HepG2 (cell line): ENCODE data around the gene INTS1. TPM values are rescaled to one million over a fixed set of nuclear protein-coding genes. Genes with fewer than 3 reads are reported as not detected.

Source experiments
- ATF7-NPFF ChIP-seq: sonication (generic); formaldehyde crosslinking; IDR thresholded peaks from 2 replicates; pipeline ENCODE4 v1.8.1; 2023; ENCODE audit warnings: mild to moderate bottlenecking, low read depth, missing genetic modification reagents, moderate library complexity
- GPN1 ChIP-seq: sonication (generic); formaldehyde crosslinking; IDR thresholded peaks from 2 replicates; pipeline ENCODE4 v1.5.1; 2020; ENCODE audit warnings: missing genetic modification reagents, borderline replicate concordance
- JUN ChIP-seq: sonication (generic); formaldehyde crosslinking; IDR thresholded peaks from 2 replicates; pipeline ENCODE4 v1.4.0; 2020; ENCODE audit warnings: mild to moderate bottlenecking, missing genetic modification reagents
- KDM3A ChIP-seq: IDR thresholded peaks from 2 replicates; pipeline ENCODE4 v1.6.1; 2018; ENCODE audit warnings: low read depth, missing compliant biosample characterization
- KLF11 ChIP-seq: IDR thresholded peaks from 2 replicates; pipeline ENCODE4 v1.6.1; 2016; ENCODE audit warnings: missing compliant biosample characterization
- NKX3-1 ChIP-seq: sonication (generic); formaldehyde crosslinking; IDR thresholded peaks from 2 replicates; pipeline ENCODE4 v1.5.0; 2020; ENCODE audit warnings: missing genetic modification reagents
- PHF8 ChIP-seq: sonication (generic); formaldehyde crosslinking; IDR thresholded peaks from 2 replicates; pipeline ENCODE4 v1.5.0; 2020; ENCODE audit warnings: missing genetic modification reagents
- SIN3A ChIP-seq: IDR thresholded peaks from 2 replicates; pipeline ENCODE4 v1.6.1; 2011; ENCODE audit warnings: low read depth, mild to moderate bottlenecking, control low read depth, low read length, borderline replicate concordance
- TFDP1 ChIP-seq: IDR thresholded peaks from 2 replicates; pipeline ENCODE4 v1.6.1; 2016; ENCODE audit warnings: missing compliant biosample characterization, missing genetic modification reagents, borderline replicate concordance
- TFE3 ChIP-seq: IDR thresholded peaks from 2 replicates; pipeline ENCODE4 v1.6.1; 2016
- THRA ChIP-seq: sonication (generic); formaldehyde crosslinking; IDR thresholded peaks from 2 replicates; pipeline ENCODE4 v1.4.0; 2020; ENCODE audit warnings: missing genetic modification reagents, borderline replicate concordance
- ZBTB8A ChIP-seq: sonication (generic); formaldehyde crosslinking; IDR thresholded peaks from 2 replicates; pipeline ENCODE4 v1.4.0; 2020; ENCODE audit warnings: mild to moderate bottlenecking, low read depth, missing genetic modification reagents, borderline replicate concordance
- ZFP37 ChIP-seq: sonication (generic); formaldehyde crosslinking; IDR thresholded peaks from 2 replicates; pipeline ENCODE4 v1.4.0; 2020; ENCODE audit warnings: missing genetic modification reagents, borderline replicate concordance
- ZHX1 ChIP-seq: sonication (generic); formaldehyde crosslinking; IDR thresholded peaks from 2 replicates; pipeline ENCODE4 v1.8.1; 2022; ENCODE audit warnings: low read depth, mild to moderate bottlenecking, missing genetic modification reagents
- ZNF367 ChIP-seq: sonication (generic); formaldehyde crosslinking; IDR thresholded peaks from 2 replicates; pipeline ENCODE4 v1.4.0; 2020; ENCODE audit warnings: missing genetic modification reagents, borderline replicate concordance
- ZNF607 ChIP-seq: sonication (generic); formaldehyde crosslinking; IDR thresholded peaks from 2 replicates; pipeline ENCODE4 v1.5.1; 2020; ENCODE audit warnings: missing genetic modification reagents, mild to moderate bottlenecking, borderline replicate concordance
- ZNF691 ChIP-seq: sonication (generic); formaldehyde crosslinking; IDR thresholded peaks from 2 replicates; pipeline ENCODE4 v1.4.0; 2020; ENCODE audit warnings: missing genetic modification reagents, low read depth, mild to moderate bottlenecking, borderline replicate concordance
- ZNF704 ChIP-seq: sonication (generic); formaldehyde crosslinking; IDR thresholded peaks from 2 replicates; pipeline ENCODE4 v1.8.1; 2023; ENCODE audit warnings: mild to moderate bottlenecking, inconsistent platforms, moderate library complexity, missing genetic modification reagents, borderline replicate concordance
- ZNF749 ChIP-seq: sonication (generic); formaldehyde crosslinking; IDR thresholded peaks from 2 replicates; pipeline ENCODE4 v1.8.0; 2022; ENCODE audit warnings: mild to moderate bottlenecking, missing genetic modification reagents, moderate library complexity, borderline replicate concordance
- polyA plus RNA-seq, 8 experiments: library from polyadenylated mRNA; depleted of rRNA in 3 of 8; stranded (reverse) in 7 of 8; unstranded in 1 of 8; fragments of >200 nt; fragmentation: Illumina TruSeq in 4 of 8; extraction: Trizol in 4 of 8; gene quantifications; 2 replicates each; pipeline versions ENCODE4 v1.2.1 to v1.2.3, GENCODE V29; 2011 to 2016; ENCODE audit warnings: low read depth in 4 of 8, missing spikeins in 1 of 8, mixed read lengths in 1 of 8; ENCODE audit not compliant: insufficient read depth in 1 of 8
- total RNA-seq, 5 experiments: library from RNA; depleted of rRNA; stranded (reverse); fragments of >200 nt; fragmentation: Illumina TruSeq; extraction: Trizol; gene quantifications; 2 replicates each; pipeline ENCODE4 v1.2.3, GENCODE V29; 2016; ENCODE audit warnings: low read depth in 1 of 5

Gene INTS1
- total and polyA plus RNA-seq, 2 of the 13 experiments (the other 11 are each of a cell fraction or from before 2014, with no cell fraction given), result 13.7 to 29.0 TPM

GRCh38 chr7:1532456-1533254, 28.5 kb upstream of the INTS1 start (continued):
- TF ChIP-seq KDM3A (no peak), ZNF704 (CRISPR knock-in tag) (no peak), GPN1 (no peak), PHF8 (CRISPR knock-in tag) (no peak), ZFP37 (CRISPR knock-in tag) (no peak), SIN3A (peak; percentile 91), TFDP1 (CRISPR knock-in tag) (peak; percentile 16; the same call in 1 of the 2 replicates), THRA (CRISPR knock-in tag) (no peak; the same call in 1 of the 2 replicates), ATF7-NPFF (no peak), ZNF749 (CRISPR knock-in tag) (no peak), ZNF691 (0 out of 2 replicates have a peak, but pooled peaks have one; percentile 17), JUN (CRISPR knock-in tag) (peak; percentile 42; the same call in 1 of the 2 replicates), ZNF367 (CRISPR knock-in tag) (no peak), KLF11 (no peak), ZNF607 (CRISPR knock-in tag) (no peak), ZBTB8A (CRISPR knock-in tag) (no peak), NKX3-1 (CRISPR knock-in tag) (no peak), TFE3 (peak; percentile 36; the same call in 1 of the 2 replicates), ZHX1 (0 out of 2 replicates have a peak, but pooled peaks have one; percentile 20)
